DOHH2 (cell line): ENCODE measurements around the gene HNRNPA1.

ENCODE experiments used
- EZH2phosphoT487 ChIP-seq: fragments of 200-600 bp; sonication (generic); IDR thresholded peaks from 2 replicates; pipeline ENCODE4 v1.6.1; 2017; ENCODE audit warnings: borderline replicate concordance, mild to moderate bottlenecking, antibody characterized with exemption, low read length, moderate library complexity, mixed read lengths
- TF ChIP-seq, protein P1 (sequence below): fragments of 200-600 bp; sonication (generic); IDR thresholded peaks from one replicate; pipeline ENCODE4 v1.5.1; 2014; ENCODE audit warnings: antibody characterized with exemption, mild to moderate bottlenecking, low read depth, low read length; ENCODE audit not compliant: poor library complexity, severe bottlenecking

DNA sequence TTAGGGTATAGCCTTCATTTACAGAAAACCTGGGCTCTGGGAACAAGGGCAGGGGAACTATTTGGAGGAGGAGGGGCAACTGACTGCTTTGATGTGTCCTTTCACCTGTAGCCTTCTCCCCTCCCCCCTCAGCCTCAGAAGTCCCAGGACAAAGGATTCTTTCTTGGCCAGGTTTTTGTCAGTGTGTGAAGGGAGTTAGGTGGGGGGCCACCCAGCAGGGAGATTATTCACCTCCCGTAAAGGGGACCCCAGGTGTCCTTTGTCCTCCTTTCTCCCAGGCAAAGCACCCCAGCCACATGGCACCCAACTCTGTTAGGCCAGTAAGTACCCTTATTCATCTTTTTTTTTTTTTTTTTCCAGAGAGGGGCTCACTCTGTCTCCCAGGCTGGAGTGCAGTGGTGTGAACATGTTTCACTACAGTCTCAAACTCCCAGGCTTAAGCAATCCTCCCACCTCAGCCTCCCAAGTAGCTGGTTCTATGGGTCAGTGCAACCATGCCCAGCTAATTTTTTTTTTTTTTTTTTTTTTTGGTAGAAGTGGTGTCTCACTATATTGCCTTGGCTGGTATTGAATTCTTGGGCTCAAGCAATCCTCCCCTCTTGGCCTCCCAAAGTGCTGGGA lies 21.0 kb downstream of the HNRNPA1 start:
- TF ChIP-seq, protein P1, sequence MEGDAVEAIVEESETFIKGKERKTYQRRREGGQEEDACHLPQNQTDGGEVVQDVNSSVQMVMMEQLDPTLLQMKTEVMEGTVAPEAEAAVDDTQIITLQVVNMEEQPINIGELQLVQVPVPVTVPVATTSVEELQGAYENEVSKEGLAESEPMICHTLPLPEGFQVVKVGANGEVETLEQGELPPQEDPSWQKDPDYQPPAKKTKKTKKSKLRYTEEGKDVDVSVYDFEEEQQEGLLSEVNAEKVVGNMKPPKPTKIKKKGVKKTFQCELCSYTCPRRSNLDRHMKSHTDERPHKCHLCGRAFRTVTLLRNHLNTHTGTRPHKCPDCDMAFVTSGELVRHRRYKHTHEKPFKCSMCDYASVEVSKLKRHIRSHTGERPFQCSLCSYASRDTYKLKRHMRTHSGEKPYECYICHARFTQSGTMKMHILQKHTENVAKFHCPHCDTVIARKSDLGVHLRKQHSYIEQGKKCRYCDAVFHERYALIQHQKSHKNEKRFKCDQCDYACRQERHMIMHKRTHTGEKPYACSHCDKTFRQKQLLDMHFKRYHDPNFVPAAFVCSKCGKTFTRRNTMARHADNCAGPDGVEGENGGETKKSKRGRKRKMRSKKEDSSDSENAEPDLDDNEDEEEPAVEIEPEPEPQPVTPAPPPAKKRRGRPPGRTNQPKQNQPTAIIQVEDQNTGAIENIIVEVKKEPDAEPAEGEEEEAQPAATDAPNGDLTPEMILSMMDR: no peak
- no peak for TF ChIP-seq EZH2phosphoT487
